ENCODE data around the gene KCNH2.

The KCNH2 gene

GRCh38 chr7:150904011-150904909 is 73.9 kb downstream of the KCNH2 start:
- DNase-seq (ENCODE audit: low spot score), result no peak

GRCh38 chr7:150903606-150904005 is 74.5 kb downstream of the KCNH2 start:
- DNase-seq (ENCODE audit: low spot score), result peak; percentile 50

- no peak for DNase-seq (ENCODE audit: low spot score)
These were observed 75.8 kb downstream of the KCNH2 start for GRCh38 chr7:150902078-150903033.

GRCh38 chr7:150901160-150902035 is 76.7 kb downstream of the KCNH2 start:
- peak; percentile 24 for DNase-seq (ENCODE audit: low spot score)

GRCh38 chr7:150900675-150901074 is 77.4 kb downstream of the KCNH2 start:
- DNase-seq (ENCODE audit: low spot score), result no peak

- DNase-seq (ENCODE audit: low spot score), result peak; percentile 31
These were observed 79.6 kb downstream of the KCNH2 start for GRCh38 chr7:150898475-150899011.

GRCh38 chr7:150897502-150898474 is 80.3 kb downstream of the KCNH2 start:
- DNase-seq (ENCODE audit: low spot score), result no peak

- DNase-seq (ENCODE audit: low spot score), result no peak
These were observed 81.4 kb downstream of the KCNH2 start for GRCh38 chr7:150896562-150897209.

GRCh38 chr7:150895809-150896208 is 82.3 kb downstream of the KCNH2 start:
- DNase-seq (ENCODE audit: low spot score), result no peak
